ENCODE data around the gene GIPC1. TPM values are rescaled to one million over a fixed set of nuclear protein-coding genes. Genes with fewer than 3 reads are reported as not detected.

The GIPC1 gene
- total RNA-seq, 1 experiment from 2014 or later: 103 TPM

DNA sequence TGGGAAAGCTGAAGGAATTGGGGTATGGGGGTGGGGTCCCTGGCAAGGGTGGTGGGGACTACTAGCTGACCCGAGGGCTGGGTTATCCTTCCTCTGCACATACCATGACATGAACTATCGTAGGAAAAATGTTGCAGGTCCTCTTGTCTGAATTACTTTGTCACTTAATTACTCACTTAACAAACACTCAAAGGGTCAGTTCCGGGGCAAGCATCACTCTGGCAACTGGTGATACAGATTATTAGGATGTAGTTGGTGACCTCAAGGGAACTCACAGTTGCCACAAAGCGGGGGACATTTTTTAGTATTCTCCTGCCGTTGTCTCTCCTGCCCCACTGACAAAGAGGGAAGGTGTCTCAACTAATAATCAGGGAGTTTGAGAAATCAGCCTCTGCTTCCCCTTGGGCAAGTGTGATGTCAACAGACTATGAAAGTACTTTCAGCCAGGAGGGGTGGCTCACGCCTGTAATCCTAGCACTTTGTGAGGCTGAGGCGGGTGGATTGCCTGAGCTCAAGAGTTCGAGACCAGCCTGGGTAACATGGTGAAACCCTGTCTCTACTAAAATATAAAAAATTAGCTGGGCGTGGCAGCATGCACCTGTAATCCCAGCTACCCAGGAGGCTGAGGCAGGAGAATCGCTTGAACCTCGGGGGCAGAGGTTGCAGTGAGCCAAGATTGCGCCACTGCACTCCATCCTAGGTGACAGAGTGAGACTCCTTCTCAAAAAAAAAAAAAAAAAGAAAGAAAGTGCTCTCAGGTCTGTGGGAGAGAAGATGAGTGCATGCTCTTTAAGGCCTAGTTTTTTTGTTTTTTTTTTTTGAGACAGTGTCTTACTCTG lies 12.0 kb upstream of the GIPC1 start:
- intact Hi-C loops (cut with micrococcal nuclease): no loop called here
- ChIA-PET CTCF (interaction anchor here (1.3 kb wide), 1 partner anchor 16 kb away, joined by 3 read pairs; no protein-coding TSS in a partner anchor), RAD21 (ENCODE audit: low non-redundant PET in 1 of 2, low total read pairs in 2 of 2, uncharacterized antibody in 2 of 2, unreplicated experiment in 2 of 2) (no interaction called here), POLR2A (interaction anchor here (3.3 to 8.7 kb wide), 2 partner anchors 11 kb away, joined by 15 to 112 read pairs; partner anchors contain the start of genes DNAJB1 and GIPC1)
- no peaks in the 10 kb centered on the region for H4K20me1 ChIP-seq (ENCODE audit: insufficient read depth)
- H3K79me2 ChIP-seq (ENCODE audit: insufficient read depth, low read length): no peaks in the 10 kb centered on the region
- DNase-seq (ENCODE audit: low read depth, low spot score) (no peak), ATAC-seq (peak; percentile 19; the same call in 1 of the 2 replicates)
- peak overlapping the region; percentile 100 for H3K27ac ChIP-seq (ENCODE audit: low read depth, low read length)
- peak; percentile 30; the same call in 1 of the 2 replicates for TF ChIP-seq POLR2AphosphoS5 (IDR thresholded peaks at IDR 0.05; ENCODE audit: low read depth, low read length)
- no peak for TF ChIP-seq CBX3 (IDR thresholded peaks at IDR 0.05; ENCODE audit: low read depth)
- TF ChIP-seq CEBPB (IDR thresholded peaks at IDR 0.05; ENCODE audit: low read depth): no peak
- TF ChIP-seq, protein P1, sequence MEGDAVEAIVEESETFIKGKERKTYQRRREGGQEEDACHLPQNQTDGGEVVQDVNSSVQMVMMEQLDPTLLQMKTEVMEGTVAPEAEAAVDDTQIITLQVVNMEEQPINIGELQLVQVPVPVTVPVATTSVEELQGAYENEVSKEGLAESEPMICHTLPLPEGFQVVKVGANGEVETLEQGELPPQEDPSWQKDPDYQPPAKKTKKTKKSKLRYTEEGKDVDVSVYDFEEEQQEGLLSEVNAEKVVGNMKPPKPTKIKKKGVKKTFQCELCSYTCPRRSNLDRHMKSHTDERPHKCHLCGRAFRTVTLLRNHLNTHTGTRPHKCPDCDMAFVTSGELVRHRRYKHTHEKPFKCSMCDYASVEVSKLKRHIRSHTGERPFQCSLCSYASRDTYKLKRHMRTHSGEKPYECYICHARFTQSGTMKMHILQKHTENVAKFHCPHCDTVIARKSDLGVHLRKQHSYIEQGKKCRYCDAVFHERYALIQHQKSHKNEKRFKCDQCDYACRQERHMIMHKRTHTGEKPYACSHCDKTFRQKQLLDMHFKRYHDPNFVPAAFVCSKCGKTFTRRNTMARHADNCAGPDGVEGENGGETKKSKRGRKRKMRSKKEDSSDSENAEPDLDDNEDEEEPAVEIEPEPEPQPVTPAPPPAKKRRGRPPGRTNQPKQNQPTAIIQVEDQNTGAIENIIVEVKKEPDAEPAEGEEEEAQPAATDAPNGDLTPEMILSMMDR (IDR thresholded peaks at IDR 0.05 in 2 of 3, conservative IDR thresholded peaks at IDR 0.05 in 1 of 3; ENCODE audit: borderline replicate concordance in 1 of 3, insufficient read depth in 1 of 3, low read depth in 2 of 3, low read length in 2 of 3): no peak
- no peak for TF ChIP-seq EZH2 (IDR thresholded peaks at IDR 0.05)
- TF ChIP-seq TCF7L2 (IDR thresholded peaks at IDR 0.05; ENCODE audit: borderline replicate concordance, extremely low read depth, insufficient read depth, insufficient read length): no peak
- no peak for TF ChIP-seq JUND (IDR thresholded peaks at IDR 0.05)
- no peak for TF ChIP-seq EZH2phosphoT487 (IDR thresholded peaks at IDR 0.05; ENCODE audit: borderline replicate concordance)
- peak; percentile 67 for TF ChIP-seq SP1 (IDR thresholded peaks at IDR 0.05; ENCODE audit: low read depth)
- no peak for TF ChIP-seq EGR1 (IDR thresholded peaks at IDR 0.05; ENCODE audit: low read depth)
- no peak for TF ChIP-seq ZFX (IDR thresholded peaks at IDR 0.05)
- no peak for TF ChIP-seq SRF (IDR thresholded peaks at IDR 0.05; ENCODE audit: low read depth)
- TF ChIP-seq ZNF274 (IDR thresholded peaks at IDR 0.05; ENCODE audit: low read depth, low read length): no peak
- no peak for TF ChIP-seq POLR2A (IDR thresholded peaks at IDR 0.05; ENCODE audit: borderline replicate concordance, extremely low read depth, insufficient read depth, insufficient read length)
- TF ChIP-seq, protein P2, sequence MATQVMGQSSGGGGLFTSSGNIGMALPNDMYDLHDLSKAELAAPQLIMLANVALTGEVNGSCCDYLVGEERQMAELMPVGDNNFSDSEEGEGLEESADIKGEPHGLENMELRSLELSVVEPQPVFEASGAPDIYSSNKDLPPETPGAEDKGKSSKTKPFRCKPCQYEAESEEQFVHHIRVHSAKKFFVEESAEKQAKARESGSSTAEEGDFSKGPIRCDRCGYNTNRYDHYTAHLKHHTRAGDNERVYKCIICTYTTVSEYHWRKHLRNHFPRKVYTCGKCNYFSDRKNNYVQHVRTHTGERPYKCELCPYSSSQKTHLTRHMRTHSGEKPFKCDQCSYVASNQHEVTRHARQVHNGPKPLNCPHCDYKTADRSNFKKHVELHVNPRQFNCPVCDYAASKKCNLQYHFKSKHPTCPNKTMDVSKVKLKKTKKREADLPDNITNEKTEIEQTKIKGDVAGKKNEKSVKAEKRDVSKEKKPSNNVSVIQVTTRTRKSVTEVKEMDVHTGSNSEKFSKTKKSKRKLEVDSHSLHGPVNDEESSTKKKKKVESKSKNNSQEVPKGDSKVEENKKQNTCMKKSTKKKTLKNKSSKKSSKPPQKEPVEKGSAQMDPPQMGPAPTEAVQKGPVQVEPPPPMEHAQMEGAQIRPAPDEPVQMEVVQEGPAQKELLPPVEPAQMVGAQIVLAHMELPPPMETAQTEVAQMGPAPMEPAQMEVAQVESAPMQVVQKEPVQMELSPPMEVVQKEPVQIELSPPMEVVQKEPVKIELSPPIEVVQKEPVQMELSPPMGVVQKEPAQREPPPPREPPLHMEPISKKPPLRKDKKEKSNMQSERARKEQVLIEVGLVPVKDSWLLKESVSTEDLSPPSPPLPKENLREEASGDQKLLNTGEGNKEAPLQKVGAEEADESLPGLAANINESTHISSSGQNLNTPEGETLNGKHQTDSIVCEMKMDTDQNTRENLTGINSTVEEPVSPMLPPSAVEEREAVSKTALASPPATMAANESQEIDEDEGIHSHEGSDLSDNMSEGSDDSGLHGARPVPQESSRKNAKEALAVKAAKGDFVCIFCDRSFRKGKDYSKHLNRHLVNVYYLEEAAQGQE (IDR thresholded peaks at IDR 0.05; ENCODE audit: low read depth): no peak
- TF ChIP-seq RAD21 (IDR thresholded peaks at IDR 0.05; ENCODE audit: low read depth): no peak
- TF ChIP-seq FOSL1 (IDR thresholded peaks at IDR 0.05; ENCODE audit: low read depth): peak; percentile 38; the same call in 1 of the 2 replicates
- no peak for TF ChIP-seq SIN3A (IDR thresholded peaks at IDR 0.05; ENCODE audit: low read depth)
- TF ChIP-seq ELF1 (IDR thresholded peaks at IDR 0.05; ENCODE audit: borderline replicate concordance, low read depth): no peak
- H2AFZ ChIP-seq (ENCODE audit: low read depth, low read length, poor library complexity, severe bottlenecking): no peak overlapping the region
- no TSS peak for BruUV-seq (replicated peaks)
- H3K27me3 ChIP-seq (ENCODE audit: insufficient read depth, low read length): no peaks in the 10 kb centered on the region
- H3K9ac ChIP-seq (ENCODE audit: low read length): peak overlapping the region; percentile 71
- H3K9me2 ChIP-seq (ENCODE audit: insufficient read depth): no peaks in the 10 kb centered on the region
- no peaks in the 10 kb centered on the region for H3K9me3 ChIP-seq (ENCODE audit: control insufficient read depth in 1 of 2, insufficient read depth in 1 of 2, low read depth in 1 of 2, low read length in 2 of 2)
- H3K4me3 ChIP-seq (replicated peaks in 1 of 2; ENCODE audit: low read depth in 1 of 2, low read length in 2 of 2): peak overlapping the region in 1 of 2 experiments; percentile 51; a peak in 2 of 4 replicates
- H3K36me3 ChIP-seq (ENCODE audit: control insufficient read depth in 1 of 2, insufficient read depth in 2 of 2, low read length in 2 of 2): no peaks in the 10 kb centered on the region
- peak overlapping the region; percentile 76 for H3K4me2 ChIP-seq (ENCODE audit: low read length)
- H3K4me1 ChIP-seq (ENCODE audit: control insufficient read depth in 1 of 2, insufficient read depth in 2 of 2, low read length in 2 of 2): peaks cover 81 to 87% of the 10 kb centered on the region in 2 experiments

All from HCT116 (cell line).